HCT116 (cell line): ENCODE measurements around the gene WDR33. TPM values are rescaled to one million over a fixed set of nuclear protein-coding genes. Genes with fewer than 3 reads are reported as not detected.

Experiments
- ATAC-seq: fragments of 200-7000 bp; cut with Tn5 transposase; 2 replicates; pipeline ENCODE4 v1.9.1; 2020; ENCODE audit warnings: mild to moderate bottlenecking, moderate library complexity
- BruUV-seq: library from RNA; stranded (reverse); fragments of 400-500 nt; replicated peaks from 2 replicates; lab custom pipeline; 2021; lab: Mats Ljungman, UMichigan
- CTCF ChIA-PET: fragments of 300-600 bp; sonication (Branson Sonifier 250); formaldehyde crosslinking; loops from one replicate; lab custom pipeline; 2021; ENCODE audit warnings: antibody characterized with exemption; lab: Charles Lee
- POLR2A ChIA-PET: fragments of 300-600, 350-600 bp; sonication (Branson Sonifier 250); formaldehyde crosslinking; loops from one replicate; lab custom pipeline; 2021; ENCODE audit warnings: antibody characterized with exemption; lab: Charles Lee
- RAD21 ChIA-PET, 2 experiments: fragments of 300-600 bp; sonication (Branson Sonifier 250); formaldehyde crosslinking; loops; one replicate each; lab custom pipeline; 2023; ENCODE audit warnings: low total read pairs in 2 of 2; ENCODE audit not compliant: uncharacterized antibody in 2 of 2, unreplicated experiment in 2 of 2, low non-redundant PET in 1 of 2; lab: Charles Lee
- DNase-seq: peaks from one replicate; pipeline ENCODE4 v3.0.0-alpha.2; 2010; ENCODE audit warnings: low read depth, low spot score
- H2AFZ ChIP-seq: fragments of 200-600 bp; shearing (Covaris generic), sonication (generic); 2 replicates; pipeline ENCODE4 v1.6.1; 2017; ENCODE audit warnings: low read depth, mixed run types, mixed read lengths, antibody characterized with exemption, low read length; ENCODE audit not compliant: poor library complexity, severe bottlenecking
- H3K27ac ChIP-seq: 2 replicates; pipeline ENCODE4 v1.5.1; 2012; ENCODE audit warnings: low read depth, low read length
- H3K27me3 ChIP-seq: fragments of 200-600 bp; sonication (generic); 2 replicates; pipeline ENCODE4 v1.6.1; 2016; ENCODE audit warnings: mixed run types, low read length, mixed read lengths; ENCODE audit not compliant: insufficient read depth
- H3K36me3 ChIP-seq, 2 experiments: fragments of 200-500 bp in 1 of 2; fragments of 200-600 bp in 1 of 2; sonication (Bioruptor generic) in 1 of 2; sonication (generic) in 1 of 2; 2 replicates each; pipeline versions ENCODE4 v1.5.1 to v1.6.1; 2014 to 2016; ENCODE audit warnings: low read length in 2 of 2, inconsistent platforms in 1 of 2, mixed read lengths in 1 of 2, mixed run types in 1 of 2; ENCODE audit not compliant: insufficient read depth in 2 of 2, control insufficient read depth in 1 of 2
- H3K4me1 ChIP-seq, 2 experiments: fragments of 200-600 bp in 1 of 2; sonication (generic) in 1 of 2; 2 replicates each; pipeline versions ENCODE4 v1.5.1 to v1.6.1; 2012 to 2017; ENCODE audit warnings: low read length in 2 of 2, inconsistent platforms in 1 of 2, mild to moderate bottlenecking in 1 of 2, mixed read lengths in 1 of 2, mixed run types in 1 of 2, moderate library complexity in 1 of 2; ENCODE audit not compliant: insufficient read depth in 2 of 2, control insufficient read depth in 1 of 2
- H3K4me2 ChIP-seq: fragments of 200-600 bp; sonication (generic); 2 replicates; pipeline ENCODE4 v1.6.1; 2017; ENCODE audit warnings: mixed run types, low read length, mixed read lengths
- H3K4me3 ChIP-seq, 2 experiments: fragments of 200-600 bp in 1 of 2; sonication (generic) in 1 of 2; replicated peaks in 1 of 2; 2 replicates each; pipeline ENCODE4 v1.5.1; 2011 to 2016; ENCODE audit warnings: low read length in 2 of 2, control low read depth in 1 of 2, low read depth in 1 of 2, mild to moderate bottlenecking in 1 of 2, mixed read lengths in 1 of 2, mixed run types in 1 of 2
- H3K79me2 ChIP-seq: fragments of 200-600 bp; sonication (generic); 2 replicates; pipeline ENCODE4 v1.6.1; 2017; ENCODE audit warnings: mild to moderate bottlenecking, mixed run types, low read length, moderate library complexity, mixed read lengths; ENCODE audit not compliant: insufficient read depth
- H3K9ac ChIP-seq: fragments of 200-600 bp; sonication (generic); 2 replicates; pipeline ENCODE4 v1.6.1; 2016; ENCODE audit warnings: low read length, mixed read lengths
- H3K9me2 ChIP-seq: fragments of 200-600 bp; sonication (generic), shearing (Covaris generic); 2 replicates; pipeline ENCODE4 v1.6.1; 2017; ENCODE audit warnings: mixed run types, mild to moderate bottlenecking, moderate library complexity; ENCODE audit not compliant: insufficient read depth
- H3K9me3 ChIP-seq, 2 experiments: fragments of 200-500 bp in 1 of 2; fragments of 200-600 bp in 1 of 2; sonication (Bioruptor generic) in 1 of 2; sonication (generic) in 1 of 2; 2 replicates each; pipeline ENCODE4 v1.6.1; 2014 to 2017; ENCODE audit warnings: low read length in 2 of 2, mixed read lengths in 2 of 2, inconsistent platforms in 1 of 2, low read depth in 1 of 2, mild to moderate bottlenecking in 1 of 2, mixed run types in 1 of 2, moderate library complexity in 1 of 2; ENCODE audit not compliant: control insufficient read depth in 1 of 2, insufficient read depth in 1 of 2
- H4K20me1 ChIP-seq: fragments of 200-600 bp; sonication (generic), shearing (Covaris generic); 2 replicates; pipeline ENCODE4 v1.6.1; 2017; ENCODE audit warnings: mixed run types, mild to moderate bottlenecking, moderate library complexity; ENCODE audit not compliant: insufficient read depth
- CEBPB ChIP-seq: IDR thresholded peaks from 2 replicates; pipeline ENCODE4 v1.6.1; 2012; ENCODE audit warnings: low read depth
- EZH2 ChIP-seq: fragments of 200-600 bp; sonication (generic); IDR thresholded peaks from 2 replicates; pipeline ENCODE4 v1.6.1; 2017; ENCODE audit warnings: antibody characterized with exemption, mixed run types
- EZH2phosphoT487 ChIP-seq: fragments of 200-600 bp; IDR thresholded peaks from 2 replicates; pipeline ENCODE4 v1.6.1; 2018; ENCODE audit warnings: antibody characterized with exemption, borderline replicate concordance
- POLR2A ChIP-seq: IDR thresholded peaks from 2 replicates; pipeline ENCODE4 v1.7.0; 2011; ENCODE audit warnings: borderline replicate concordance; ENCODE audit not compliant: insufficient read depth, insufficient read length; ENCODE audit errors: extremely low read depth
- POLR2AphosphoS5 ChIP-seq: IDR thresholded peaks from 2 replicates; pipeline ENCODE4 v1.6.1; 2011; ENCODE audit warnings: mild to moderate bottlenecking, low read depth, low read length, moderate library complexity
- RAD21 ChIP-seq: IDR thresholded peaks from 2 replicates; pipeline ENCODE4 v1.6.1; 2012; ENCODE audit warnings: low read depth, mild to moderate bottlenecking
- SIN3A ChIP-seq: IDR thresholded peaks from 2 replicates; pipeline ENCODE4 v1.6.1; 2012; ENCODE audit warnings: low read depth
- SP1 ChIP-seq: IDR thresholded peaks from 2 replicates; pipeline ENCODE4 v1.6.1; 2012; ENCODE audit warnings: low read depth
- SRF ChIP-seq: IDR thresholded peaks from 2 replicates; pipeline ENCODE4 v1.6.1; 2012; ENCODE audit warnings: low read depth
- intact Hi-C: fragments of 100-400 bp; cut with micrococcal nuclease; formaldehyde crosslinking; loops from 2 replicates; pipeline ENCODE4 v1.10.0; 2022
- total RNA-seq: library from RNA; stranded (reverse); gene quantifications from one replicate; pipeline ENCODE4 v1.2.1, GENCODE V29; 2021; ENCODE audit not compliant: unreplicated experiment
- TF ChIP-seq, protein P1 (sequence below): IDR thresholded peaks from 2 replicates; pipeline ENCODE4 v1.6.1; 2012; ENCODE audit warnings: low read depth

Gene WDR33
- total RNA-seq, 1 experiment from 2014 or later: 52.5 TPM

DNA sequence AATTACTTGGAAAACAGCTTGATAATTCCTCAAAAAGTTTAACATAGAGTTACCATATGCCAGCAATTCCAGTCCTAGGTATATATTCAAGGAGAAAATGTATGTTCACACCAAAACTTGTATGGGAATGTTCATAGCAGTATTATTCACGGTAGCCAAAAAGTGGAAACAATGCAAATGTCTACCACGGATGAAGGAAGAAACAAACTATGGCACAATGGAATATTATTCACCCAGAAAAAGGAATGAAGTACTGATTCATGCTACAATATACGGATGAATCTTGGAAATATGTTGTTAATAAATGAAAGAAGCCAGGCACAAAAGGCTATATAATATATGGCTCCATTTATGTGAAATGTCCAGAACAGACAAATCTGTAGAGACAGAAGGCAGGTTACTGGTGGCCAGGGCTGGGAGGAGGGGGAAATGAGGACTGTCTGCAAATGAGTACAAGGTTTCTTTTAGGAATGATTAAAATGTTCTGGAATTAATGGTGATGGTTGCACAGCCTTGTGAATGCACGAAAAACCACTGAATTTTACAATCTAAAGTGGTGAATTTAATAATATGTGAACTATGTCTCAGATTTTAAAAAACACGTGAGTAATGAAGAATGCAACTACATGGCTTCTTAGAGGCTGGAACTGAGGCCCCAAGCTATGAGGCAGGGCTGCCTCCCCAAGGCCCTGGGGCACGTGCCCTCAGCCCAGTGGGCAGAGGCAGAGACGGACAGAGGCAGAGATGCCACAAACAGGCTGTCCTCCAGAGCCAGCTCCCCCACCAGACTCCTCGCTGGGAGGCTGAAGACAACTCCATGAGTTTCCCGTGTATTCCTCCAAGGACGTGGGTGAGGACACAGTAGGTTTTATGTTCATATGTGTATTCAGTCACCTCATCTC is 140.7 kb downstream of the WDR33 start:
- ChIA-PET RAD21 (no interaction called here), POLR2A (no interaction called here), CTCF (no interaction called here)
- Histone ChIP-seq H2AFZ (no peak overlapping the region), H3K4me1 (peaks cover 0 to 7% of the 10 kb centered on the region in 2 experiments; a peak in 1 of 4 replicates), H3K4me2 (no peak overlapping the region), H3K27me3 (no peaks in the 10 kb centered on the region), H3K9me3 (no peaks in the 10 kb centered on the region), H3K9ac (no peak overlapping the region), H3K36me3 (no peaks in the 10 kb centered on the region), H3K9me2 (no peaks in the 10 kb centered on the region), H3K27ac (no peak overlapping the region), H3K4me3 (no peak overlapping the region), H3K79me2 (no peaks in the 10 kb centered on the region), H4K20me1 (no peaks in the 10 kb centered on the region)
- intact Hi-C loops: loop anchor here (10.0 kb wide), 1 partner anchor 476 kb away; no protein-coding TSS in a partner anchor
- BruUV-seq: no TSS peak
- DNase-seq (no peak), ATAC-seq (no peak)
- TF ChIP-seq RAD21: no peak
- no peak for TF ChIP-seq SRF
- no peak for TF ChIP-seq SIN3A
- no peak for TF ChIP-seq EZH2phosphoT487
- TF ChIP-seq EZH2: no peak
- no peak for TF ChIP-seq SP1
- no peak for TF ChIP-seq CEBPB
- TF ChIP-seq, protein P1, sequence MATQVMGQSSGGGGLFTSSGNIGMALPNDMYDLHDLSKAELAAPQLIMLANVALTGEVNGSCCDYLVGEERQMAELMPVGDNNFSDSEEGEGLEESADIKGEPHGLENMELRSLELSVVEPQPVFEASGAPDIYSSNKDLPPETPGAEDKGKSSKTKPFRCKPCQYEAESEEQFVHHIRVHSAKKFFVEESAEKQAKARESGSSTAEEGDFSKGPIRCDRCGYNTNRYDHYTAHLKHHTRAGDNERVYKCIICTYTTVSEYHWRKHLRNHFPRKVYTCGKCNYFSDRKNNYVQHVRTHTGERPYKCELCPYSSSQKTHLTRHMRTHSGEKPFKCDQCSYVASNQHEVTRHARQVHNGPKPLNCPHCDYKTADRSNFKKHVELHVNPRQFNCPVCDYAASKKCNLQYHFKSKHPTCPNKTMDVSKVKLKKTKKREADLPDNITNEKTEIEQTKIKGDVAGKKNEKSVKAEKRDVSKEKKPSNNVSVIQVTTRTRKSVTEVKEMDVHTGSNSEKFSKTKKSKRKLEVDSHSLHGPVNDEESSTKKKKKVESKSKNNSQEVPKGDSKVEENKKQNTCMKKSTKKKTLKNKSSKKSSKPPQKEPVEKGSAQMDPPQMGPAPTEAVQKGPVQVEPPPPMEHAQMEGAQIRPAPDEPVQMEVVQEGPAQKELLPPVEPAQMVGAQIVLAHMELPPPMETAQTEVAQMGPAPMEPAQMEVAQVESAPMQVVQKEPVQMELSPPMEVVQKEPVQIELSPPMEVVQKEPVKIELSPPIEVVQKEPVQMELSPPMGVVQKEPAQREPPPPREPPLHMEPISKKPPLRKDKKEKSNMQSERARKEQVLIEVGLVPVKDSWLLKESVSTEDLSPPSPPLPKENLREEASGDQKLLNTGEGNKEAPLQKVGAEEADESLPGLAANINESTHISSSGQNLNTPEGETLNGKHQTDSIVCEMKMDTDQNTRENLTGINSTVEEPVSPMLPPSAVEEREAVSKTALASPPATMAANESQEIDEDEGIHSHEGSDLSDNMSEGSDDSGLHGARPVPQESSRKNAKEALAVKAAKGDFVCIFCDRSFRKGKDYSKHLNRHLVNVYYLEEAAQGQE: no peak
- TF ChIP-seq POLR2AphosphoS5: no peak
- TF ChIP-seq POLR2A: no peak
